AG10803 (cell line): Measurements from ENCODE around the gene MPZL1.

Experiments used
- DNase-seq: peaks from one replicate; pipeline ENCODE4 v3.0.0; 2010; ENCODE audit warnings: low read depth
- H3K4me3 ChIP-seq: 2 replicates; pipeline ENCODE4 v1.5.1; 2011; ENCODE audit warnings: mild to moderate bottlenecking, low read length, control low read depth
- CTCF ChIP-seq: conservative IDR thresholded peaks from 2 replicates; pipeline ENCODE4 v1.5.1; 2011; ENCODE audit warnings: mild to moderate bottlenecking, low read length, control low read depth, inconsistent platforms

The MPZL1 gene

GRCh38 chr1:167833904-167834303 lies 112.1 kb downstream of the MPZL1 start:
- H3K4me3 ChIP-seq: no peak overlapping the region
- TF ChIP-seq CTCF: no peak
- no peak for DNase-seq

- H3K4me3 ChIP-seq: no peak overlapping the region
- DNase-seq: no peak
- no peak for TF ChIP-seq CTCF
Observed at GRCh38 chr1:167836197-167836596, 114.4 kb downstream of the MPZL1 start.

GRCh38 chr1:167837326-167837725 lies 115.5 kb downstream of the MPZL1 start:
- H3K4me3 ChIP-seq: no peak overlapping the region
- no peak for DNase-seq
- TF ChIP-seq CTCF: no peak

- TF ChIP-seq CTCF: no peak
- DNase-seq: no peak
- no peak overlapping the region for H3K4me3 ChIP-seq
Observed at GRCh38 chr1:167839009-167839408, 117.2 kb downstream of the MPZL1 start.
